Uterus (tissue), 4 donors: ENCODE measurements around the gene FMNL1. TPM values are rescaled to one million over a fixed set of nuclear protein-coding genes. Genes with fewer than 3 reads are reported as not detected.
A peak's percentile ranks its signal among the peaks of the same experiment; 100 is the strongest.

Experiments used
- DNase-seq, 2 donors: peaks; one replicate each; pipeline ENCODE4 v3.0.0-alpha.2; 2019 to 2020
- H3K27ac ChIP-seq, 2 donors: fragments of 200-600 bp; sonication (generic); 1 replicate in 1 of 2; 2 replicates in 1 of 2; pipeline ENCODE4 v1.5.1; 2016 to 2018
- H3K27me3 ChIP-seq, 2 donors: fragments of 200-600 bp; sonication (generic); one replicate each; pipeline ENCODE4 v1.5.1; 2018 to 2019; ENCODE audit warnings: control low read depth in 1 of 2
- H3K36me3 ChIP-seq, 2 donors: fragments of 200-600 bp; sonication (generic); one replicate each; pipeline ENCODE4 v1.5.1; 2019; ENCODE audit warnings: control low read depth in 1 of 2
- H3K4me1 ChIP-seq, 2 donors: fragments of 200-600 bp; sonication (generic); one replicate each; pipeline ENCODE4 v1.5.1; 2018 to 2019; ENCODE audit warnings: control low read depth in 1 of 2
- H3K4me3 ChIP-seq, 2 donors: fragments of 200-600 bp; sonication (generic); 1 replicate in 1 of 2; 2 replicates in 1 of 2; pipeline ENCODE4 v1.5.1; 2018 to 2019; ENCODE audit warnings: mild to moderate bottlenecking in 1 of 2
- H3K9me3 ChIP-seq, 2 donors: fragments of 200-600 bp; sonication (generic); one replicate each; pipeline ENCODE4 v1.5.1; 2019; ENCODE audit warnings: control low read depth in 1 of 2
- CTCF ChIP-seq, 4 experiments: fragments of 200-600 bp in 2 of 4; fragments of 450-650 bp in 2 of 4; sonication (generic) in 2 of 4; IDR thresholded peaks; one replicate each; pipeline ENCODE4 v1.5.1; 2016 to 2019; ENCODE audit warnings: antibody characterized with exemption in 4 of 4, mild to moderate bottlenecking in 2 of 4, moderate library complexity in 1 of 4
- POLR2A ChIP-seq, 2 donors: fragments of 450-650 bp; IDR thresholded peaks; one replicate each; pipeline ENCODE4 v1.6.1; 2016; ENCODE audit warnings: antibody characterized with exemption in 2 of 2, mild to moderate bottlenecking in 1 of 2, moderate library complexity in 1 of 2
- intact Hi-C: fragments of 100-400 bp; cut with DNase I; formaldehyde crosslinking; loops from one replicate; pipeline ENCODE4 v1.15.1; 2023; ENCODE audit warnings: low total_unique reads
- total RNA-seq, 4 donors: library from RNA; depleted of rRNA in 3 of 4; stranded (reverse); fragments of >200 nt in 3 of 4; gene quantifications; one replicate each; pipeline versions ENCODE4 v1.1.0 to v1.2.4, GENCODE V29; 2014 to 2023
- donor health status: DM: yes; HTN: yes; CAD: no.

Gene FMNL1, protein sequence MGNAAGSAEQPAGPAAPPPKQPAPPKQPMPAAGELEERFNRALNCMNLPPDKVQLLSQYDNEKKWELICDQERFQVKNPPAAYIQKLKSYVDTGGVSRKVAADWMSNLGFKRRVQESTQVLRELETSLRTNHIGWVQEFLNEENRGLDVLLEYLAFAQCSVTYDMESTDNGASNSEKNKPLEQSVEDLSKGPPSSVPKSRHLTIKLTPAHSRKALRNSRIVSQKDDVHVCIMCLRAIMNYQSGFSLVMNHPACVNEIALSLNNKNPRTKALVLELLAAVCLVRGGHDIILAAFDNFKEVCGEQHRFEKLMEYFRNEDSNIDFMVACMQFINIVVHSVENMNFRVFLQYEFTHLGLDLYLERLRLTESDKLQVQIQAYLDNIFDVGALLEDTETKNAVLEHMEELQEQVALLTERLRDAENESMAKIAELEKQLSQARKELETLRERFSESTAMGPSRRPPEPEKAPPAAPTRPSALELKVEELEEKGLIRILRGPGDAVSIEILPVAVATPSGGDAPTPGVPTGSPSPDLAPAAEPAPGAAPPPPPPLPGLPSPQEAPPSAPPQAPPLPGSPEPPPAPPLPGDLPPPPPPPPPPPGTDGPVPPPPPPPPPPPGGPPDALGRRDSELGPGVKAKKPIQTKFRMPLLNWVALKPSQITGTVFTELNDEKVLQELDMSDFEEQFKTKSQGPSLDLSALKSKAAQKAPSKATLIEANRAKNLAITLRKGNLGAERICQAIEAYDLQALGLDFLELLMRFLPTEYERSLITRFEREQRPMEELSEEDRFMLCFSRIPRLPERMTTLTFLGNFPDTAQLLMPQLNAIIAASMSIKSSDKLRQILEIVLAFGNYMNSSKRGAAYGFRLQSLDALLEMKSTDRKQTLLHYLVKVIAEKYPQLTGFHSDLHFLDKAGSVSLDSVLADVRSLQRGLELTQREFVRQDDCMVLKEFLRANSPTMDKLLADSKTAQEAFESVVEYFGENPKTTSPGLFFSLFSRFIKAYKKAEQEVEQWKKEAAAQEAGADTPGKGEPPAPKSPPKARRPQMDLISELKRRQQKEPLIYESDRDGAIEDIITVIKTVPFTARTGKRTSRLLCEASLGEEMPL
- total RNA-seq: 10 to 100 TPM in 1 of 4 donors, 1 to 10 TPM in 3; 2.6 to 12.3 (median 3.6) TPM

GRCh38 chr17:45221081-45222013, at the start of gene FMNL1:
TSS of gene FMNL1 (plus strand) at chr17:45221885. CDS start at chr17:45222125, 240 bp downstream.
- no peaks in the 10 kb centered on the region for H3K9me3 ChIP-seq
- H3K4me1 ChIP-seq: peaks cover 0 to 6% of the 10 kb centered on the region in 2 donors
- peak within 1 kb of the TSS; percentile 16 to 39 for H3K4me3 ChIP-seq
- intact Hi-C loops: no loop called here
- TF ChIP-seq POLR2A (IDR thresholded peaks at IDR 0.05) (no peak), CTCF (IDR thresholded peaks at IDR 0.05) (no peak)
- H3K27ac ChIP-seq: no peak within 1 kb of the TSS
- no peaks in the 10 kb centered on the region for H3K36me3 ChIP-seq
- no peak for DNase-seq
- H3K27me3 ChIP-seq: no peaks in the 10 kb centered on the region

DNA sequence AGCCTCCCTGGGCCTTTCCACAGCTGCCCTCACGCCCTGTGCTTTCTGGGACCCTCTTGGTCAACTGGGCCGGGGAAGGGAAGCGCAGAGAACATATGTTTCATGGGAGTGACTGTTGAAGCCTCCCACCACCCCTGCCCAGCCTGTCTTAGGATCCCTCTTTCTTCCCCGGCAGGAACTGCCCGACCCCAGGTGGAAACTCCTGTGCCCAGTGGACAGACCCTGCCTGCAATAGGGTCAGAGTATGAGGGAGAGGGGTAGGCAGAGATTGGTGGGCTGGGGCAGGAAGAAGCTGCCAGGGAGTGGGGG, 49.5 kb upstream of the FMNL1 start:
- peak overlapping the region; percentile 25 for H3K4me3 ChIP-seq
- H3K4me1 ChIP-seq: peaks cover 5 to 19% of the 10 kb centered on the region in 2 donors

GRCh38 chr17:45172541-45173286, 49.0 kb upstream of the FMNL1 start:
- DNase-seq: peak; percentile 66 to 78
- Histone ChIP-seq H3K27ac (peak overlapping the region; percentile 85 to 88), H3K9me3 (no peaks in the 10 kb centered on the region), H3K36me3 (no peaks in the 10 kb centered on the region), H3K4me3 (peak overlapping the region; percentile 25), H3K4me1 (peaks cover 5 to 19% of the 10 kb centered on the region in 2 donors), H3K27me3 (no peaks in the 10 kb centered on the region)
- TF ChIP-seq POLR2A (IDR thresholded peaks at IDR 0.05) (no peak), CTCF (IDR thresholded peaks at IDR 0.05) (no peak)
- intact Hi-C loops: no loop called here

More for the DNA sequence above, 49.5 kb upstream of the FMNL1 start:
- Histone ChIP-seq H3K36me3 (no peaks in the 10 kb centered on the region), H3K9me3 (no peaks in the 10 kb centered on the region), H3K27me3 (no peaks in the 10 kb centered on the region), H3K27ac (peak overlapping the region; percentile 85 to 88)
- DNase-seq: no peak
- no peak for TF ChIP-seq CTCF (IDR thresholded peaks at IDR 0.05)
- no peak for TF ChIP-seq POLR2A (IDR thresholded peaks at IDR 0.05)
- intact Hi-C loops: no loop called here

DNA sequence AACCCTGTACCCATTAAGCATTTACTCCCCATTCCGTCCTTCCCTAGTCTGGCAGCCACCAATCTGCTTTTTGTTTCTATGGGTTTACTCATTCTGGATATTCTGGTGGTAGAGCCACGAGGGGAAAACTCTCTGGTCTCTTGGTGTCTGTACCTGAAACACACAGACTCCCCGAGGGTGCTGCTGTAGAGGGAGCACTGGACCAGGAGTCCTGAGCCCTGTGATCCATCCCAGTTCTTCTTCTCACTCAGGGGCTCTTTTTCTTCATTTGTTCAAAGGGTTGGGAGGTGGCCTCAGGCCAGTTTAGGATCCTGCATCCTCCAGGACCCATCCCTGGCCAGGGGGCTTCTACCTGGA, 45.9 kb upstream of the FMNL1 start:
- no peak for DNase-seq
- Histone ChIP-seq H3K4me3 (no peak overlapping the region), H3K36me3 (no peaks in the 10 kb centered on the region), H3K4me1 (peaks cover 5 to 19% of the 10 kb centered on the region in 2 donors), H3K27ac (peak overlapping the region; percentile 12 to 75), H3K9me3 (no peaks in the 10 kb centered on the region), H3K27me3 (no peaks in the 10 kb centered on the region)
- no peak for TF ChIP-seq POLR2A (IDR thresholded peaks at IDR 0.05)
- no peak for TF ChIP-seq CTCF (IDR thresholded peaks at IDR 0.05)
- intact Hi-C loops: no loop called here
